NB4 (cell line): ENCODE data around the gene ZNF341.

Experiments
- DNase-seq: peaks from one replicate; pipeline ENCODE4 v3.0.0; 2010; ENCODE audit warnings: low read depth
- H3K4me3 ChIP-seq: one replicate; pipeline ENCODE4 v1.5.1; 2011; ENCODE audit warnings: mild to moderate bottlenecking, low read depth, low read length, moderate library complexity
- MYC ChIP-seq: IDR thresholded peaks from 2 replicates; pipeline ENCODE4 v1.6.1; 2011; ENCODE audit warnings: low read depth, low read length
- POLR2A ChIP-seq: IDR thresholded peaks from 2 replicates; pipeline ENCODE4 v1.6.1; 2011; ENCODE audit warnings: mild to moderate bottlenecking; ENCODE audit not compliant: insufficient read length; ENCODE audit errors: extremely low read depth
- TF ChIP-seq, protein P1 (sequence below): IDR thresholded peaks from one replicate; pipeline ENCODE4 v1.5.1; 2012; ENCODE audit warnings: low read depth, low read length
- TF ChIP-seq, protein P2 (sequence below): IDR thresholded peaks from 2 replicates; pipeline ENCODE4 v1.6.1; 2011; ENCODE audit warnings: low read depth, low read length

The ZNF341 gene

DNA sequence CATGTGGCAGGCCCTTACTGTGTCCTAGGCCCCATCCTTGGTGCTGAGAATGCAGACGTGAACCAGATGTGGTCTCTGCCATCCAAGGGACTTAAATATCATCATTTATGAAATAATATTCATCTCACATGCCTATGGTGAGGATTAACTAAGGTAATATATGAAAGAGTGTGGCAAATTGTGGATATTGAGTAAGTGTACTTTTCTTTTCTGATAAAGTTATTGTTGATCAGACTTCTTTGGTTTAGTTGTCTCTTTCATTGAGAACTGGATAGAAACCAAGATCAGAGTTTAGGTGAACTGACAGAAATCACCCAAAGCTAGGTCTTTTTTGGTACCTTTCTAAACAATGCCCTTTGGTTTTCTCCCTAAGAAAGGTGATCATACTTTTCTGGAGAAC, 84.4 kb downstream of the ZNF341 start:
- no peak overlapping the region for H3K4me3 ChIP-seq
- no peak for DNase-seq
- TF ChIP-seq, protein P1, sequence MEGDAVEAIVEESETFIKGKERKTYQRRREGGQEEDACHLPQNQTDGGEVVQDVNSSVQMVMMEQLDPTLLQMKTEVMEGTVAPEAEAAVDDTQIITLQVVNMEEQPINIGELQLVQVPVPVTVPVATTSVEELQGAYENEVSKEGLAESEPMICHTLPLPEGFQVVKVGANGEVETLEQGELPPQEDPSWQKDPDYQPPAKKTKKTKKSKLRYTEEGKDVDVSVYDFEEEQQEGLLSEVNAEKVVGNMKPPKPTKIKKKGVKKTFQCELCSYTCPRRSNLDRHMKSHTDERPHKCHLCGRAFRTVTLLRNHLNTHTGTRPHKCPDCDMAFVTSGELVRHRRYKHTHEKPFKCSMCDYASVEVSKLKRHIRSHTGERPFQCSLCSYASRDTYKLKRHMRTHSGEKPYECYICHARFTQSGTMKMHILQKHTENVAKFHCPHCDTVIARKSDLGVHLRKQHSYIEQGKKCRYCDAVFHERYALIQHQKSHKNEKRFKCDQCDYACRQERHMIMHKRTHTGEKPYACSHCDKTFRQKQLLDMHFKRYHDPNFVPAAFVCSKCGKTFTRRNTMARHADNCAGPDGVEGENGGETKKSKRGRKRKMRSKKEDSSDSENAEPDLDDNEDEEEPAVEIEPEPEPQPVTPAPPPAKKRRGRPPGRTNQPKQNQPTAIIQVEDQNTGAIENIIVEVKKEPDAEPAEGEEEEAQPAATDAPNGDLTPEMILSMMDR = no peak
- TF ChIP-seq MYC = no peak
- TF ChIP-seq, protein P2, sequence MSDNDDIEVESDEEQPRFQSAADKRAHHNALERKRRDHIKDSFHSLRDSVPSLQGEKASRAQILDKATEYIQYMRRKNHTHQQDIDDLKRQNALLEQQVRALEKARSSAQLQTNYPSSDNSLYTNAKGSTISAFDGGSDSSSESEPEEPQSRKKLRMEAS = no peak
- no peak for TF ChIP-seq POLR2A

- no peak overlapping the region for H3K4me3 ChIP-seq
- TF ChIP-seq, protein P2 = no peak
- TF ChIP-seq MYC = no peak
- TF ChIP-seq, protein P1 = no peak
- TF ChIP-seq POLR2A = no peak
- no peak for DNase-seq
These were observed 85.6 kb downstream of the ZNF341 start for GRCh38 chr20:33817411-33817810.

DNA sequence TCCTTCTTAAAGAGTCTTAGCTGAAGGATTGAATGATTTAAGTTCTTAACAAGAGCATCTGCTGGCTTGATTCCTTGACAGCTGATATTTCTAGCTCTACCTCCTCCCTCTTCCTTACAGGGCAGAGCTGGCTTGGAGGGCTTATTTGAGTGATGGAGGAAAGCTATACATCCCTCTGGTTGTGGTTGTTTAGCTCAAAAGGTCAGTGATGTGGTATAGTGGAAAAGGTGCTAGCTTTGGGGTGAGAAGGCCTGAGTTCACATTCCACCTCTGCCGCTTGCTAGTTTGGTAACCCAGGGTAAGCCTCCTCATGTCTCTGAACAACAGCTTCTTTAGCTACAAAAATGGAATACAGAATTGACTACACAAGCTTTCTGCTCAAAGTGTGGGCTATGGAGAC, 87.7 kb downstream of the ZNF341 start:
- no peak overlapping the region for H3K4me3 ChIP-seq
- DNase-seq = no peak

DNA sequence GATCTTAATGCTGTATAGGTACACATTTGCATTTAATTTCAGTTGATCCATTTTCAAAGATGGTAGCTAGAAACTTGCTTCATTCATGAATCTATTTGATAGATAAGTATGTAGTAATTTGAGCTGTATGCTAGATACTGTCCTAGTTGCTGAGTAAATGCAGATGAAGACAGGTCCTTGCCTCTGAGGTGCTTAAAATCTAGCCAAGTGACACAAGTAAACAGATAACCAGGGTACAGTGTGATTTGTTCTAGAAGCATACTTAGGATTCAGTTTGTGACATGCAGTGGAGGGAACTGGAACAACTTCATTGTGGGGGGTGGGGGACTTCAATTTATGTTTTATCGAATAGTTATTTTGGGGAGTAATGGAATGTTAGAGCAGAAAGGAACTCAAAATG, 88.6 kb downstream of the ZNF341 start:
- TF ChIP-seq, protein P2 = no peak
- TF ChIP-seq MYC = no peak
- TF ChIP-seq, protein P1 = no peak
- H3K4me3 ChIP-seq = no peak overlapping the region
- no peak for DNase-seq

More for the DNA sequence above, 87.7 kb downstream of the ZNF341 start:
- TF ChIP-seq, protein P1 = no peak
- no peak for TF ChIP-seq MYC
- TF ChIP-seq, protein P2 = no peak
- no peak for TF ChIP-seq POLR2A

DNA sequence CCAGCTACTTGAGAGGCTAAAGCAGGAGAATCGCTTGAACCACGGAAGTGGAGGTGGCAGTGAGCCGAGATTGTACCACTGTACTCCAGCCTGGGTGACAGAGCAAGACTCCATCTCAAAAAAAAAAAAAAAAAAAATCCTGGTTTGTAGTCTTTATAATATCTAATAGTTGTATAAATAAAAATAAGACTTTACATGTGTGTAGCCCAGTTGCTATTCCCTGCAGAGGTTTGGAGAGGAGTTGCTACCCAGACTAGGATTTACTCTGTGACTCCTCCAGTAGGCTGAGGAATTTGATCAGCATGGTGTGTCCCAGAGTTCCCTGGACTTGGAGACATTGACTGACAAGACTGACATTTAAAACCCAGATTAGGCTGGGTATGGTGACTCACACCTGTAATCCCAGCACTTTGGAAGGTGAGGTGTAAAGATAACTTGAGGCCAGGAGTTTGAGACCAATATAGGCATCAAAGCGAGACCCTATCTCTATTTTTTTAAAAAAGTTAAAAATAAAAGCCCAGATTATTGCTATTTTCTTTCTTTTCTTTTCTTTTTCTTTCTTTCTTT, 89.6 kb downstream of the ZNF341 start:
- DNase-seq = no peak

More for the DNA sequence above, 89.6 kb downstream of the ZNF341 start:
- H3K4me3 ChIP-seq = no peak overlapping the region
- TF ChIP-seq MYC (no peak), POLR2A (no peak)
- TF ChIP-seq, protein P2 = no peak
- TF ChIP-seq, protein P1 = no peak
